Thyroid gland (tissue), 4 donors: Measurements from ENCODE around the gene PTEN. TPM values are rescaled to one million over a fixed set of nuclear protein-coding genes. Genes with fewer than 3 reads are reported as not detected.
A peak's percentile ranks its signal among the peaks of the same experiment; 100 is the strongest.
"Not testable (repeated sequence)": the region's sequence is repeated elsewhere in the genome, so short reads cannot be mapped to it uniquely, and the experiment has no call there.

ENCODE experiments used
- DNase-seq, 2 donors: peaks; one replicate each; pipeline ENCODE4 v3.0.0-alpha.2; 2019
- H3K27ac ChIP-seq, 3 donors: fragments of 200-600 bp; sonication (generic); 1 replicate in 2 of 3; 2 replicates in 1 of 3; pipeline ENCODE4 v1.5.1; 2016 to 2019; ENCODE audit warnings: mild to moderate bottlenecking in 1 of 3, moderate library complexity in 1 of 3
- H3K27me3 ChIP-seq: fragments of 200-600 bp; sonication (generic); one replicate; pipeline ENCODE4 v1.5.1; 2019
- H3K36me3 ChIP-seq, 2 donors: fragments of 200-600 bp; sonication (generic); one replicate each; pipeline ENCODE4 v1.5.1; 2016 to 2019
- H3K4me1 ChIP-seq, 2 donors: fragments of 200-600 bp; sonication (generic); one replicate each; pipeline ENCODE4 v1.5.1; 2017 to 2019
- H3K4me3 ChIP-seq, 3 donors: fragments of 200-600 bp; sonication (generic); replicated peaks in 1 of 3; 1 replicate in 2 of 3; 2 replicates in 1 of 3; pipeline ENCODE4 v1.5.1; 2016; ENCODE audit warnings: mild to moderate bottlenecking in 1 of 3
- H3K9me3 ChIP-seq: fragments of 200-600 bp; sonication (generic); one replicate; pipeline ENCODE4 v1.5.1; 2017
- POLR2A ChIP-seq, 2 donors: fragments of 450-650 bp; IDR thresholded peaks; one replicate each; pipeline ENCODE4 v1.6.1; 2017; ENCODE audit warnings: antibody characterized with exemption in 2 of 2, mild to moderate bottlenecking in 2 of 2, moderate library complexity in 1 of 2
- WGBS, 2 donors: methylation state at CpG; one replicate each; pipeline ENCODE4 v1.1.5; 2017; 5-methylcytosine and 5-hydroxymethylcytosine counted together
- intact Hi-C: fragments of 100-400 bp; cut with DNase I; formaldehyde crosslinking; loops from one replicate; pipeline ENCODE4 v1.15.1; 2023
- total RNA-seq, 4 donors: library from RNA; depleted of rRNA; stranded (reverse); fragments of >200 nt; gene quantifications; one replicate each; pipeline ENCODE4 v1.2.3, GENCODE V29; 2016
- TF ChIP-seq, protein P1 (sequence below), 6 experiments: fragments of 200-600 bp in 3 of 6; fragments of 450-650 bp in 3 of 6; sonication (generic) in 3 of 6; IDR thresholded peaks; one replicate each; pipeline ENCODE4 v1.5.1; 2016 to 2019; ENCODE audit warnings: antibody characterized with exemption in 6 of 6, mild to moderate bottlenecking in 2 of 6, inconsistent platforms in 1 of 6, moderate library complexity in 1 of 6

Gene PTEN
- total RNA-seq, 4 donors from 2014 or later: 112 to 183 (median 150) TPM

DNA sequence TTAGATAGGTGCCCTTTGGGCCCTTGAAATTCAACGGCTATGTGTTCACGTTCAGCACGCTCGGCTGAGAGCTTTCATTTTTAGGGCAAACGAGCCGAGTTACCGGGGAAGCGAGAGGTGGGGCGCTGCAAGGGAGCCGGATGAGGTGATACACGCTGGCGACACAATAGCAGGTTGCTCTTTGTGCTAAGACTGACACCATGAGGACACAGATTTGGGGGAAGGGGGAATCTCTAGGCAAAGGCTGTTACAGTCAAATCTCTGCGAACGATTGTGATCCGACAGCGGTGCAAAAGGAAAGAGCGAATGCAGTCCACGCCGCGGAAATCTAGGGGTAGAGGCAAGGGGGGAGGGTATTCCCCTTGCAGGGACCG is 759 bp upstream of the PTEN start:
- 1% methylated on average over 15 to 21 of the region's 21 CpGs for WGBS, 2 donors
- no peaks in the 10 kb centered on the region for H3K36me3 ChIP-seq
- H3K4me3 ChIP-seq: peak overlapping the region; percentile 62 to 86 (median 65)
- peaks cover 3 to 8% of the 10 kb centered on the region in 2 donors for H3K4me1 ChIP-seq
- H3K27ac ChIP-seq: peak overlapping the region; percentile 93 to 99 (median 99)
- DNase-seq: no peak
- H3K9me3 ChIP-seq: no peaks in the 10 kb centered on the region
- intact Hi-C loops: loop anchor here (5.0 to 10.0 kb wide), 2 partner anchors 252 to 525 kb away; no protein-coding TSS in a partner anchor
- TF ChIP-seq, protein P1, sequence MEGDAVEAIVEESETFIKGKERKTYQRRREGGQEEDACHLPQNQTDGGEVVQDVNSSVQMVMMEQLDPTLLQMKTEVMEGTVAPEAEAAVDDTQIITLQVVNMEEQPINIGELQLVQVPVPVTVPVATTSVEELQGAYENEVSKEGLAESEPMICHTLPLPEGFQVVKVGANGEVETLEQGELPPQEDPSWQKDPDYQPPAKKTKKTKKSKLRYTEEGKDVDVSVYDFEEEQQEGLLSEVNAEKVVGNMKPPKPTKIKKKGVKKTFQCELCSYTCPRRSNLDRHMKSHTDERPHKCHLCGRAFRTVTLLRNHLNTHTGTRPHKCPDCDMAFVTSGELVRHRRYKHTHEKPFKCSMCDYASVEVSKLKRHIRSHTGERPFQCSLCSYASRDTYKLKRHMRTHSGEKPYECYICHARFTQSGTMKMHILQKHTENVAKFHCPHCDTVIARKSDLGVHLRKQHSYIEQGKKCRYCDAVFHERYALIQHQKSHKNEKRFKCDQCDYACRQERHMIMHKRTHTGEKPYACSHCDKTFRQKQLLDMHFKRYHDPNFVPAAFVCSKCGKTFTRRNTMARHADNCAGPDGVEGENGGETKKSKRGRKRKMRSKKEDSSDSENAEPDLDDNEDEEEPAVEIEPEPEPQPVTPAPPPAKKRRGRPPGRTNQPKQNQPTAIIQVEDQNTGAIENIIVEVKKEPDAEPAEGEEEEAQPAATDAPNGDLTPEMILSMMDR (IDR thresholded peaks at IDR 0.05): no peak
- no peak for TF ChIP-seq POLR2A (IDR thresholded peaks at IDR 0.05)
- H3K27me3 ChIP-seq: no peaks in the 10 kb centered on the region

DNA sequence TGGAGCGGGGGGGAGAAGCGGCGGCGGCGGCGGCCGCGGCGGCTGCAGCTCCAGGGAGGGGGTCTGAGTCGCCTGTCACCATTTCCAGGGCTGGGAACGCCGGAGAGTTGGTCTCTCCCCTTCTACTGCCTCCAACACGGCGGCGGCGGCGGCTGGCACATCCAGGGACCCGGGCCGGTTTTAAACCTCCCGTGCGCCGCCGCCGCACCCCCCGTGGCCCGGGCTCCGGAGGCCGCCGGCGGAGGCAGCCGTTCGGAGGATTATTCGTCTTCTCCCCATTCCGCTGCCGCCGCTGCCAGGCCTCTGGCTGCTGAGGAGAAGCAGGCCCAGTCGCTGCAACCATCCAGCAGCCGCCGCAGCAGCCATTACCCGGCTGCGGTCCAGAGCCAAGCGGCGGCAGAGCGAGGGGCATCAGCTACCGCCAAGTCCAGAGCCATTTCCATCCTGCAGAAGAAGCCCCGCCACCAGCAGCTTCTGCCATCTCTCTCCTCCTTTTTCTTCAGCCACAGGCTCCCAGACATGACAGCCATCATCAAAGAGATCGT is 598 bp downstream of the PTEN start:
- H3K9me3 ChIP-seq, H3K27me3 ChIP-seq, H3K36me3 ChIP-seq: not testable (repeated sequence)
- intact Hi-C loops: loop anchor here (5.0 to 10.0 kb wide), 2 partner anchors 251 to 523 kb away; no protein-coding TSS in a partner anchor
- WGBS, 2 donors: 1 to 2% methylated on average over 23 to 24 of the region's 47 CpGs
- Histone ChIP-seq H3K4me1 (peaks cover 11 to 14% of the 10 kb centered on the region in 2 donors), H3K27ac (peak overlapping the region; percentile 93 to 99 (median 99)), H3K4me3 (peak overlapping the region; percentile 62 to 86 (median 65))
- peak; percentile 28 to 38 for DNase-seq

DNA sequence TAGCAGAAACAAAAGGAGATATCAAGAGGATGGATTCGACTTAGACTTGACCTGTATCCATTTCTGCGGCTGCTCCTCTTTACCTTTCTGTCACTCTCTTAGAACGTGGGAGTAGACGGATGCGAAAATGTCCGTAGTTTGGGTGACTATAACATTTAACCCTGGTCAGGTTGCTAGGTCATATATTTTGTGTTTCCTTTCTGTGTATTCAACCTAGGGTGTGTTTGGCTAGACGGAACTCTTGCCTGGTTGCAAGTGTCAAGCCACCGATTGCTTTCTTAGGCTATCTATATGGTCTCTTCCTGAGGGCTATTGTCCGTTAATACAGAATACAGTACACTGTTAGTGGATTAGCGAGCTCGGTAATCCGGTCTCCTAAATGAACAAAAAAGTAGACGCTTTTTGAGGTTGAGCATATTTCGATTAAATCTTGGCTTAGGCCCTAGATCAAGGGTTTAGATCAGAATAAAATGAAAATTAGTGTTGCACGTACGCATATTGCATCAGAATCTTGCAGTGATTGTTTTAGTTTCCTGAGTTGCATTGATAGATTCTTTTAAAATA is 1.2 kb downstream of the PTEN start:
- DNase-seq: no peak
- H3K27me3 ChIP-seq: no peaks in the 10 kb centered on the region
- H3K36me3 ChIP-seq: no peaks in the 10 kb centered on the region
- H3K4me3 ChIP-seq: peak overlapping the region; percentile 62 to 86 (median 65)
- H3K27ac ChIP-seq: peak overlapping the region; percentile 93 to 99 (median 99)
- H3K4me1 ChIP-seq: peaks cover 11 to 14% of the 10 kb centered on the region in 2 donors
- intact Hi-C loops: loop anchor here (5.0 to 10.0 kb wide), 2 partner anchors 250 to 523 kb away; no protein-coding TSS in a partner anchor
- TF ChIP-seq POLR2A (IDR thresholded peaks at IDR 0.05): no peak
- TF ChIP-seq, protein P1 (IDR thresholded peaks at IDR 0.05): no peak
- H3K9me3 ChIP-seq: no peaks in the 10 kb centered on the region
- WGBS, 2 donors: 0 to 1% methylated on average over 16 of the region's 16 CpGs

DNA sequence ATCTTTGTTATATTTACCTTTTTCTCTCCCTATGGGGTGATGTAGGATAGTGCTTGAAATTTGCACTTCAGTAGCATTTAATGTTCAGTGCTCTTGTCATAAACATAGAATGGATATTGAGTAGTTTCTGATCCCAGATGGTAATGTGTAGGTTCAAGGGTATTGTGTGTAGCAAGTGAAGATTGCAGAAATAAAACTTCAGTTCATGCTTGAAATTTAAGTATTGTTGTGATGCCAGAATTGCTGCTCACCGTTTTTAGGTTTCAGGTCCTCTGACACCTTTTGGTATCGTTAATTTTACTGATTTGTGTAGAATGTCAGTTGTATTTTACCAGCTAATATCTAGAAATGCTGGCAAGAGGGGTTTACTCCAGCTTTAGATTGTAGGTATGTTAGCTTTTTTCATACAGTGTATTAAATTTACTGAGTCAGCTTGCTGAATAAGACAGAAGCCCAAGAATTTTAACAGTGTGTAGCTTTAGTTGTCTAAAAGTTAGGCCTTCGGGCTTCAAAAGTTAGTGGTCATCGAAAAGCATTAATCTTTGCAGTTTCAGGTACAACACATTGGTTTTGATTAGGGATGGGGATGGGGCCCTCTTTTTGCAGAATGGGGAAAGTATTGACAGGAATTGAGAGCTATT is 1.9 kb downstream of the PTEN start:
- H3K9me3 ChIP-seq: no peaks in the 10 kb centered on the region
- peak overlapping the region; percentile 62 to 86 (median 65) for H3K4me3 ChIP-seq
- WGBS, 2 donors: 1 to 3% methylated on average over 4 of the region's 4 CpGs
- H3K27me3 ChIP-seq: no peaks in the 10 kb centered on the region
- peaks cover 11 to 17% of the 10 kb centered on the region in 2 donors for H3K4me1 ChIP-seq
- H3K27ac ChIP-seq: peak overlapping the region; percentile 93 to 99 (median 99)
- TF ChIP-seq, protein P1 (IDR thresholded peaks at IDR 0.05): no peak
- TF ChIP-seq POLR2A (IDR thresholded peaks at IDR 0.05): no peak
- no peak for DNase-seq
- no peaks in the 10 kb centered on the region for H3K36me3 ChIP-seq
- intact Hi-C loops: loop anchor here (10.0 kb wide), 1 partner anchor 249 kb away; no protein-coding TSS in a partner anchor

DNA sequence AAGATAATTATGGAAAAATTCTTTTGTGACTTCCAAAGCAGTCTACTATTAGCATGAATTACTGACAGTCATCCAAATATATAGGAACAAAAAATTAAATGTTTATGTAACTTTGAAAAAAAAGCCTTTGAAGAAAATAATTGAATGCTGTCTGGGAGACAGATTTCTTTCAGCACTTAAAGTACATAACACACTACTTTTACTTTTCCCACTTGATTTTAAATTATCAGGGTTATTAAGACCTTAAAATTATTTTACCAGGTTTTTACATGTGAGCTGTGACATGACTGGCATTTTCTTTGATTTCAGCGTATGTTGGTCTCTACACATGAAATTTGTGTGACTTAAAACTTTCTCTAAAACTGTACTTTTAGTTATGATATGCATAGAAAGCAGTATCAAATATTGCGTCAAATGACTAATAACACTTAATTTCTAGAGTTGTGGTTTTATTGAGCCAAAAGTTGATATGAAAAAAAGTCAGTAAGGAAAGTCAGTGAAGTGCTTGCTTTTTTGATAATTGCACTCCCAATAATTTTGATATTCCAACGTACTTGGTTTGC is 3.1 kb downstream of the PTEN start:
- intact Hi-C loops: loop anchor here (10.0 kb wide), 1 partner anchor 248 kb away; no protein-coding TSS in a partner anchor
- peak overlapping the region; percentile 93 to 99 (median 99) for H3K27ac ChIP-seq

More for the DNA sequence above, 3.1 kb downstream of the PTEN start:
- TF ChIP-seq POLR2A (IDR thresholded peaks at IDR 0.05): no peak
- TF ChIP-seq, protein P1 (IDR thresholded peaks at IDR 0.05): no peak
- no peak for DNase-seq
- no peaks in the 10 kb centered on the region for H3K36me3 ChIP-seq
- no peaks in the 10 kb centered on the region for H3K27me3 ChIP-seq
- no peaks in the 10 kb centered on the region for H3K9me3 ChIP-seq
- peaks cover 11 to 21% of the 10 kb centered on the region in 2 donors for H3K4me1 ChIP-seq
- H3K4me3 ChIP-seq: peak overlapping the region in 2 of 3 donors; percentile 62 to 86
- 11 to 12% methylated on average over 3 of the region's 3 CpGs for WGBS, 2 donors
